Endothelial cell of umbilical vein (primary cell): ENCODE data around the gene SGCG. TPM values are rescaled to one million over a fixed set of nuclear protein-coding genes. Genes with fewer than 3 reads are reported as not detected.

Experiments used
- BruUV-seq: library from RNA; stranded (reverse); fragments of 400-500 nt; replicated peaks from 2 replicates; lab custom pipeline; 2021; lab: Mats Ljungman, UMichigan
- CTCF ChIA-PET: fragments of 300-600, 350-600 bp; sonication (Branson Sonifier 250); formaldehyde crosslinking; loops from one replicate; lab custom pipeline; 2021; ENCODE audit warnings: antibody characterized with exemption, inconsistent platforms; lab: Charles Lee
- POLR2A ChIA-PET: fragments of 300-600, 350-600 bp; sonication (Branson Sonifier 250); formaldehyde crosslinking; loops from one replicate; lab custom pipeline; 2021; ENCODE audit warnings: antibody characterized with exemption, inconsistent platforms; lab: Charles Lee
- DNase-seq: peaks from one replicate; pipeline ENCODE4 v3.0.0-alpha.2; 2011; ENCODE audit warnings: low read depth, low spot score
- FAIRE-seq: peaks from 2 replicates; lab custom pipeline; 2011; peaks lifted over from hg19 to GRCh38; lab: Jason Lieb, UNC
- H2AFZ ChIP-seq: 2 replicates; pipeline ENCODE4 v1.6.0; 2012; ENCODE audit warnings: low read depth, low read length, control low read depth, inconsistent platforms
- H3K27ac ChIP-seq: 2 replicates; pipeline ENCODE4 v1.5.1; 2011; ENCODE audit warnings: low read depth, mild to moderate bottlenecking, control low read depth, low read length, moderate library complexity; ENCODE audit not compliant: insufficient read depth
- H3K27me3 ChIP-seq, 2 experiments: 2 replicates each; pipeline versions ENCODE4 v1.6.0 to v1.6.1; 2011; ENCODE audit warnings: low read length in 2 of 2, mixed read lengths in 1 of 2; ENCODE audit not compliant: control insufficient read depth in 2 of 2, insufficient read depth in 2 of 2
- H3K36me3 ChIP-seq, 2 experiments: 2 replicates in 1 of 2; 3 replicates in 1 of 2; pipeline ENCODE4 v1.5.1; 2011; ENCODE audit warnings: low read length in 2 of 2, mild to moderate bottlenecking in 1 of 2, moderate library complexity in 1 of 2; ENCODE audit not compliant: control insufficient read depth in 2 of 2, insufficient read depth in 2 of 2; ENCODE audit errors: extremely low read depth in 1 of 2
- H3K4me1 ChIP-seq: 3 replicates; pipeline ENCODE4 v1.5.1; 2011; ENCODE audit warnings: mild to moderate bottlenecking, low read length; ENCODE audit not compliant: control insufficient read depth, insufficient read depth; ENCODE audit errors: extremely low read depth
- H3K4me2 ChIP-seq: 2 replicates; pipeline ENCODE4 v1.6.1; 2011; ENCODE audit warnings: low read length, control low read depth, mixed read lengths; ENCODE audit not compliant: insufficient read depth
- H3K4me3 ChIP-seq, 3 experiments: fragments of 200-600 bp in 1 of 3; sonication (generic), shearing (Covaris generic) in 1 of 3; replicated peaks in 1 of 3; 2 replicates each; pipeline ENCODE4 v1.5.1; 2011 to 2016; ENCODE audit warnings: control low read depth in 3 of 3, low read length in 3 of 3, mild to moderate bottlenecking in 2 of 3, inconsistent platforms in 1 of 3, low read depth in 1 of 3, moderate library complexity in 1 of 3; ENCODE audit not compliant: insufficient read depth in 1 of 3
- H3K79me2 ChIP-seq: 2 replicates; pipeline ENCODE4 v1.6.0; 2012; ENCODE audit warnings: low read length, inconsistent platforms; ENCODE audit not compliant: control insufficient read depth, insufficient read depth
- H3K9ac ChIP-seq: replicated peaks from 2 replicates; pipeline ENCODE3; 2011; ENCODE audit warnings: low read length, control low read depth; ENCODE audit not compliant: insufficient read depth; ENCODE audit errors: extremely low read depth
- H3K9me1 ChIP-seq: replicated peaks from 3 replicates; pipeline ENCODE4 v1.6.0; 2011; ENCODE audit warnings: mild to moderate bottlenecking, low read length; ENCODE audit not compliant: control insufficient read depth, insufficient read depth; ENCODE audit errors: extremely low read depth
- H3K9me3 ChIP-seq: replicated peaks from 2 replicates; pipeline ENCODE4 v1.5.1; 2012; ENCODE audit warnings: low read length, inconsistent platforms; ENCODE audit not compliant: control insufficient read depth, insufficient read depth
- H4K20me1 ChIP-seq: replicated peaks from 2 replicates; pipeline ENCODE3; 2011; ENCODE audit warnings: mild to moderate bottlenecking, low read length; ENCODE audit not compliant: control insufficient read depth, insufficient read depth; ENCODE audit errors: extremely low read depth
- CTCF ChIP-seq, 2 donors: IDR thresholded peaks; 1 replicate in 1 of 2; 2 replicates in 1 of 2; pipeline ENCODE4 v1.5.1; 2011; ENCODE audit warnings: low read length in 2 of 2, mild to moderate bottlenecking in 2 of 2, moderate library complexity in 2 of 2, control low read depth in 1 of 2, inconsistent platforms in 1 of 2, low read depth in 1 of 2; ENCODE audit not compliant: insufficient read depth in 1 of 2; ENCODE audit errors: extremely low read depth in 1 of 2
- EZH2 ChIP-seq: IDR thresholded peaks from 2 replicates; pipeline ENCODE4 v1.6.1; 2012; ENCODE audit warnings: borderline replicate concordance, low read depth, mild to moderate bottlenecking, moderate library complexity, low read length, inconsistent platforms; ENCODE audit not compliant: severe bottlenecking
- FOS ChIP-seq: IDR thresholded peaks from 2 replicates; pipeline ENCODE4 v1.6.1; 2011; ENCODE audit warnings: mild to moderate bottlenecking, low read length, moderate library complexity, borderline replicate concordance; ENCODE audit not compliant: insufficient read depth
- GATA2 ChIP-seq: IDR thresholded peaks from 2 replicates; pipeline ENCODE4 v1.7.0; 2011; ENCODE audit warnings: low read depth, mild to moderate bottlenecking, moderate library complexity, mixed read lengths, low read length; ENCODE audit not compliant: insufficient read length, insufficient read depth
- JUN ChIP-seq: IDR thresholded peaks from 2 replicates; pipeline ENCODE4 v1.6.1; 2011; ENCODE audit warnings: borderline replicate concordance, low read depth; ENCODE audit not compliant: insufficient read length, insufficient read depth
- MAX ChIP-seq: IDR thresholded peaks from 2 replicates; pipeline ENCODE4 v1.6.1; 2011; ENCODE audit not compliant: insufficient read depth, insufficient read length
- MYC ChIP-seq: IDR thresholded peaks from one replicate; pipeline ENCODE4 v1.6.1; 2011; ENCODE audit warnings: mild to moderate bottlenecking, low read depth, low read length
- POLR2A ChIP-seq: IDR thresholded peaks from 2 replicates; pipeline ENCODE4 v1.6.1; 2012; ENCODE audit warnings: low read depth, mild to moderate bottlenecking, control low read depth, low read length
- POLR2AphosphoS5 ChIP-seq: IDR thresholded peaks from 2 replicates; pipeline ENCODE4 v1.6.1; 2012; ENCODE audit warnings: low read depth, mild to moderate bottlenecking, control low read depth, low read length, moderate library complexity; ENCODE audit not compliant: insufficient read depth
- dilution Hi-C: fragments of 300-500 bp; cut with MboI; formaldehyde crosslinking; loops from one replicate; pipeline ENCODE4 v1.15.0; 2019; ENCODE audit warnings: low sequenced_read_pairs; ENCODE audit not compliant: extremely low pct_ligation_motif_present
- intact Hi-C: fragments of 100-400 bp; cut with micrococcal nuclease; formaldehyde crosslinking; loops from one replicate; pipeline ENCODE4 v1.10.0; 2022
- polyA plus RNA-seq, 4 experiments: library from polyadenylated mRNA; depleted of rRNA in 3 of 4; stranded (reverse) in 3 of 4; unstranded in 1 of 4; fragments of >200 nt; gene quantifications; 2 replicates each; pipeline versions ENCODE4 v1.2.1 to v1.2.3, GENCODE V29; 2011 to 2012; ENCODE audit warnings: missing spikeins in 1 of 4
- total RNA-seq: library from RNA; stranded (reverse); gene quantifications from 2 replicates; pipeline ENCODE4 v1.2.3, GENCODE V29; 2021

The SGCG gene
- total and polyA plus RNA-seq, 2 donors (not counting 3 experiments of a cell fraction or from before 2014, with no cell fraction given): 0.22 TPM; not detected in 1

GRCh38 chr13:23288995-23289394 is 108.2 kb downstream of the SGCG start:
- Histone ChIP-seq H3K9me3 (no peaks in the 10 kb centered on the region), H3K27me3 (peaks cover 0 to 1% of the 10 kb centered on the region in 2 experiments), H3K9ac (no peak overlapping the region), H3K4me3 (no peak overlapping the region), H3K4me1 (no peaks in the 10 kb centered on the region), H2AFZ (no peak overlapping the region), H3K36me3 (no peaks in the 10 kb centered on the region), H3K4me2 (no peak overlapping the region), H3K27ac (no peak overlapping the region), H3K9me1 (no peaks in the 10 kb centered on the region), H3K79me2 (no peaks in the 10 kb centered on the region), H4K20me1 (no peaks in the 10 kb centered on the region)
- BruUV-seq: no TSS peak
- FAIRE-seq (no peak), DNase-seq (no peak)
- no peak for TF ChIP-seq MAX
- TF ChIP-seq POLR2A: no peak
- no peak for TF ChIP-seq EZH2
- TF ChIP-seq MYC: no peak
- TF ChIP-seq CTCF (IDR thresholded peaks at IDR 0.05; ENCODE audit: extremely low read depth in 1 of 2, insufficient read depth in 1 of 2, low read depth in 1 of 2, low read length in 2 of 2): no peak
- TF ChIP-seq GATA2: no peak
- no peak for TF ChIP-seq POLR2AphosphoS5
- no peak for TF ChIP-seq FOS
- no peak for TF ChIP-seq JUN
- ChIA-PET CTCF (no interaction called here), POLR2A (no interaction called here)
- dilution Hi-C loops: no loop called here
- intact Hi-C loops: no loop called here
